IPS-18c (cell line): ENCODE data around the gene NDUFS8.

ENCODE experiments used
- H3K4me3 ChIP-seq: 2 replicates; pipeline ENCODE4 v1.7.0; 2013; ENCODE audit warnings: low read depth, mild to moderate bottlenecking, low read length, moderate library complexity; ENCODE audit not compliant: insufficient read depth
- H3K9me3 ChIP-seq: one replicate; pipeline ENCODE4 v1.6.1; 2013; ENCODE audit warnings: mild to moderate bottlenecking, low read length, moderate library complexity; ENCODE audit not compliant: control insufficient read depth, insufficient read depth

The NDUFS8 gene

DNA sequence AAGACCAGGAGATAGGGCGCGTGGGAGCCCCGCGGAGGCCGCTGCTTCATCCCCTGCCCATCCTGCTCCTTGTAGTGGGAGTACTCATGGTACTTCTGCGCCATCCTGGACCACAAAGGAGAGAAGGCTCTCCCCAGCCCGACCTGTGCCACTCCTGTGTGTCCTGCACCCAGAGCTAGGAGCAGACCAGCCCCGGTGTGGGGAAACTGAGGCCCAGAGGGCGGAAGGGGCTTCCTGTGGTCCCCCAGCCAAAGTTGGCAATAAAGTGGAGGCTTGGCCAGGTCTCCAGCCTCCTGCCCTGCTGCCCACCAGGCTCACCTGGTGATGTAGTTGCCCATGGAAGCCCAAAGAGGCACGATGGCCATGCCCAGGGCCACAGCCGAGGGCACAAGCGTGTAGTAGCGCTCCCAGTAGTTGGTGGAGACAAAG is 31.3 kb upstream of the NDUFS8 start:
- H3K9me3 ChIP-seq = no peaks in the 10 kb centered on the region
- H3K4me3 ChIP-seq = no peak overlapping the region

DNA sequence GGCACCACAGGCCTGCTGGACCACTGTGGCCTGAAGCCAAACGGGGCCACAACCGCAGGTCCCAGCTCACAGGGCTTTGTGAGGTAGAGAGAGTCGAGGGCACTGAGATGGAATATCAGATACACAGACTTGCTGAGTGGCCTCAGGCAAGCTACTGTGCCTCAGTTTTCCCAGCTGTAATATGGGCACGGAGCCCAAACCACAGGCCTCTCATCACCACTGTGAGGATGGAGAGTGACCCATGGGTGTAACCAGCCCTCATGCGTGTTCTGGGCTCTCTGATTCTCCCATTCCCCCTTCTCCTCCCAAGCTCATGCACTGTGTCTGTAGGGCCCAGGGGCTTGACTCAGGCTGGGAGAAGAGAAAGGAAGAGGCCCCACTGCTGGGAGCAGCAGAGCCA is 30.8 kb upstream of the NDUFS8 start:
- Histone ChIP-seq H3K4me3 (no peak overlapping the region), H3K9me3 (no peaks in the 10 kb centered on the region)

DNA sequence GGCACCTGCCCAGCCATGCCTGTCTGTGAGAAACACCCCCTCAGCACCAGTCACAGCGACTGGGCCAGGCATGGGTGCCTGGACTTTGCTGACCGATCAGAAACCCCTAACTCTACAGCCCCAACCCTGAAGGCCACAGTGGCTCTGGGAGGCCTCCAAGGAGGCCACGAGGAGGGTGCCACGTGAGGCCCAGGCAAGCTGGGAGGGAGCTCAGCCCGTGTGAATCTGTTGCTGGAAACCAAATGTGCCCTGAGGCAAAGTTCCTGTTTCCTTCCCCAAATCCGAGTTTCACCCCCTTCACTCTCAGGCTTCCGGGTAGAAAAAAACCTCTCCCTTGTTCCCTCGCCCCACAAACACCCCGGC is 27.9 kb upstream of the NDUFS8 start:
- Histone ChIP-seq H3K9me3 (no peaks in the 10 kb centered on the region), H3K4me3 (no peak overlapping the region; the same call in 1 of the 2 replicates)

DNA sequence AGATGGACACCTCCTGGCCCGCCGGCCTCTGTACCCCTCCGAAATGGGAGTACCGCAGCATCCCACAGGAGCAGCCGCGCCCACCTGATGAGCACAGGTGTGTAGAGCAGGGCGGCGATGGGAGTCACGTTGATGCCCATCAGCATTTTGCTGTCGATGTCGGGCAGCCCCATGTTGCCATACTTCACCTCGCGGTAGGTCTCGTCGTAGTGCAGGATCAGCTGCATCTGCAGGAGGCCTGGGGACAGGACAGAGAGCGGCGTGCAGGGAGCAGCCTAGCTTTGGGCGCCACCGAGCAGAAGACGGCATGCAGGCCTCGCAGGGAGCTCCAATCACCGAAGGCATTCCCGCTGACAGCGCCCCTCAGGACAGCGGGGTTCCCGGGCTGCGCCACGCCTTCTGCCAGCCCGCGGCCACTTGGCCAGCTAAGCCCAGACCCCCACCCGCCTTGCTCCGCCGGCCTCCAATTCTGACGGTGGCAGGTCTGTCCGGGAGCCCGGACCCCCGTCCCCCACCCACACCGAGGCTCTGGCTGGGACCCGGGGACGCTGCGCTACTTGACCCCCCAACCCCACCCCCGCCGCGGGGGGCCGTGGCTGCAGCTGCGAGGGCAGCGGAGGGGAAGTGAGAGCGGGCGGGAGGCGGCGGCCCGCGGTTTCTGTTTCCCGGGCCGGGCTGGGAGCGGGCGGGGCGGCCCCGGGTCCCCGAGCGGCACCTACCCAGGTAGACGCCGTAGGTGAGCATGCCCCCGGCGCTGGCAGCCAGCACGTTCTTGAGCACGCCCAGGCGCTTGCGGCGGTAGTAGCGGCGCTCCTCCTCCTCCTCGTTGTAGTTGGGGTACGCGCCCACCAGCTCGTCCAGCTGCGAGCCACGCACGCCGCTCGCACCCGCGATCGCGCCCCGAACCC is 27.3 kb upstream of the NDUFS8 start:
- peak overlapping the region; percentile 56 for H3K4me3 ChIP-seq
- H3K9me3 ChIP-seq = no peaks in the 10 kb centered on the region

DNA sequence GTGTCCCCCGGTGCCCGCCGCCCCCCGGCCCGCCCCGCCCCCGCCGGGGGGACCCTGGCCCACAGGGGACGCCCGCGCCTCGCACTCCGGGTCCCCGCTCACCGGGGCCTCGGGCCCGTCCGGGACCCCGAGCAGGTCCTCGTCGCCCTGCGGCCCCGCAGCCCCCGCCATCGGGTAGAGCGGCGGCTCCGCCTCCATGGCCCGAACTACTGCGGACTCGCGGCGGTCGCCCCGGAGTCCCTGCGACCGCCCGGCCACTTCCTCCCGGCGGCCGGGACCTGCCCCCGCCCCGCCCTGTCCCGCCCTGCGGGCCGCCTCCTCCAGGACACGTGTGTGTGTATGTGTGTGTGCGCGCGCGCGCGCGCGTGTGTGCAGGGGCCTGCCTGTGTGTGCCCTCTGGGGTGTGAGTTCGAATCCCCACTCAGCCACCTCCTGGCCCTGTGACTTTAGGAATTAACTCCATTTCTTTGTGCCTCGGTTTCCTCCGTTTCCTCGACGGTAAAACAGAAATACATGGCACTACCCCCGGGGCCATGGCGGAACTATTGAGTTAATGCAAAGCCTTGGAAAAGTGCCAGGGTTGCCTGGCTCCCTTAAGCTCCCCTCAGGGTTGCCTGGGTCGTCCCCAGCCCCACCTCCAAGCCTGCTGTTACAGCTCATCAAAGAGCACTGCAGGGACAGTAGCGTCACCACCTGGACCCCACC is 26.5 kb upstream of the NDUFS8 start, which contains the start of gene UNC93B1:
TSS of gene UNC93B1 (minus strand) at position 252 of the 705 bp plus-strand sequence. CDS start at position 198, 54 bp downstream.
- Histone ChIP-seq H3K9me3 (no peaks in the 10 kb centered on the region), H3K4me3 (peak within 1 kb of the TSS; percentile 60)

DNA sequence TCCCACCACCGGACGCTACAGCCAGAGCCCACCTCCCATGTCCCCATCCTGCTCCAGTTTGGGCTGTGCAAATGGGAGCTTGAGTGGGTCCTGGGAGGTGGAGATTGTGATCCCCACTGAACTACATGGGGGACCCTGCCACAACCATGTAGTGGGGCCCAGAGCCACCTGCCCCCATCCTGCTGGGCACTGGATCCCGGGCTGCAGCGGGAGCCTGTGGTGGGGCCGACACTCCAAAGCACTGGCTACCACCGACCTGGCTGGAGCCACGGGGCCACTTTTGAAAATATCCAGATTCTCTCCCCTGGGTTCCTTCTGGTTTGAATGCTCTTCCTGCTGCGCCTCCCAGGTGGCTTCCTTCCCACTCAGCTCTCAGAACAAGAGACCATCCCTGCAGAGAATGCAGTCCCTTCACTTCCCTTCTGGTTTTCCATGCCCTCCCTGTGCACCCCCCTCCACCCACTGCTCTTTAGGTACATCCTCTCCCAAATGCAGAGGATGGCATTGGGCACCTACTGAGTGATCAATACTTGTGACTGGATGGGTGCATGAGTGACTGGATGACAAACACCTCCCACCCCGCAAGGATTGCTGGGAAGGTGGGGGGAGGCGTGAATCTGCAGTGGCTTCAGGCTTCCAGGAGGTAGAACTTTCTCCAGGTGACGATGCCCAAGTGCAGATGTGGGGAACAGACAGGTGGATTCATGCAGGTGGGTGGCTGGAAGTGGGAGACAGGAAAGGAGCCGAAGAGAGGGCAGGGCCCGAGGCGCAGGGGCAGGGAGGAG is 25.7 kb upstream of the NDUFS8 start:
- Histone ChIP-seq H3K9me3 (no peaks in the 10 kb centered on the region), H3K4me3 (no peak overlapping the region; the same call in 1 of the 2 replicates)

DNA sequence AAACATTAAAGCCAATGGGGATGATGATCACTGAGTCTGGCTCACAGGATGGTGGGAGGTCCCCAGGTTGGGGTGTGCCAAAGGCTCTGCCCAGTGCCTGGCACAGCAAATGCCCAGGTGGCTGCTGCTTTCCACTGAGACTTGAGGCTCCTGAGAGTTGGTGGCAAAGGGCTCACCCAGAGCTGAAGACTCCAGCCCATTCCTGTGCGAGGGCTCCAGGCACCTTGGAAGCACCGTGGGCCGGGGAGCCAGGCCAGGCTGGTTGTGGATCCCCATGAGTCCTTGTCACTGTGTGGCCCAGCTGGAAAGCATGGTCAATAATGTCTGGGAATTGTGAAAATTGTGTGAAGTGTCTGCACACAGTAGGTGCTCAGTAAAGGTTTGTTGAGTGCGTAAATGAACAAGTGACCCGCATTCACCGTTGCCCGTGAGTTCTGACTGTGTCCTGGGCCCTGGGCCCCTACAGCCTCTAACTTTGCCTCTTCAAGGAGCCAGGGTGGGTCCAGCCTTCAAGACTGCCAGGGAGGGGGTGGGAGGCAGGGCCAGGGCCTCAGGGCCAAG is 23.8 kb upstream of the NDUFS8 start:
- H3K9me3 ChIP-seq = no peaks in the 10 kb centered on the region
- no peak overlapping the region for H3K4me3 ChIP-seq

DNA sequence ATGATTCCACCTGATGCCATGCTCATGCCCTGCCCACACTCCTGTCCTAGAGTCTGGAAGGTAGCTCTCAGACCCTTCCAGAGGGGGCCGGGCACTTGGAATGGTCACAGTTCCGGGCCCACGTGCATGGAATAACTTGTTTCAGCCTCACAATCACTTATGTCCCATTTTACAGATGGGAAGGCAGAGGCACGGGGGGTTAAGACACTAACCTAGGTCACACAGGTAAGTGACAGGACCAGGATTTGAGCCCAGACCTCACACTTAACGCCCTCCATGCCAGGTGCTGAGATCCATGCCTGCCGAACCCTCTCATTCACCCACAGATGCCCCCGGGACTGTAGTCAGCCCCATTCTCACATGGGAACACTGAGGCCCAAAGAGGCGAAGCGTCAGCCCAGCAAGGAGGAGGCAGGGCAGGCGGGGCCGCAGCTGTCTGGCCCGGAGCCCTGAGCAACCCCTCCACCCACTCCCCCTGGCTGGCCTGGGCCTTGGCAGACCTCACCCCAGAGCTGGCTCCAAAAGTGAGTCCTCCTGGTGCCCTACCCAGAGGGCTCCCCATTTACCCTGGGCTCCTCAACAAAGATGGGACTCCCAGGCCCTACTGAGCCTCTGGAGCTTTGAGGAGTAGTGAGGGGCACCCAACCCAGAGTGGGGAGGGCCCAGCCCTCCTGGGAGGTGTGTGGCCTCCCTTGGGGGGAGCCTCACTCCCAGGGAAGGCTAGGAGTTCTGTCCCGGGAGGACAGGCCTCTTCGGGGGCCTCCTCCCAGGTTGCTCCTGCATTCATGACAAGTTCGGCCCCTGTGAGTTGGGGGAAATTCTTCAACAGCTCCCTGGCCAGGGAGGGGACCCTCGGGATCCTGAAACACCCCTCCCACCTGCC is 22.7 kb upstream of the NDUFS8 start:
- no peak overlapping the region for H3K4me3 ChIP-seq

DNA sequence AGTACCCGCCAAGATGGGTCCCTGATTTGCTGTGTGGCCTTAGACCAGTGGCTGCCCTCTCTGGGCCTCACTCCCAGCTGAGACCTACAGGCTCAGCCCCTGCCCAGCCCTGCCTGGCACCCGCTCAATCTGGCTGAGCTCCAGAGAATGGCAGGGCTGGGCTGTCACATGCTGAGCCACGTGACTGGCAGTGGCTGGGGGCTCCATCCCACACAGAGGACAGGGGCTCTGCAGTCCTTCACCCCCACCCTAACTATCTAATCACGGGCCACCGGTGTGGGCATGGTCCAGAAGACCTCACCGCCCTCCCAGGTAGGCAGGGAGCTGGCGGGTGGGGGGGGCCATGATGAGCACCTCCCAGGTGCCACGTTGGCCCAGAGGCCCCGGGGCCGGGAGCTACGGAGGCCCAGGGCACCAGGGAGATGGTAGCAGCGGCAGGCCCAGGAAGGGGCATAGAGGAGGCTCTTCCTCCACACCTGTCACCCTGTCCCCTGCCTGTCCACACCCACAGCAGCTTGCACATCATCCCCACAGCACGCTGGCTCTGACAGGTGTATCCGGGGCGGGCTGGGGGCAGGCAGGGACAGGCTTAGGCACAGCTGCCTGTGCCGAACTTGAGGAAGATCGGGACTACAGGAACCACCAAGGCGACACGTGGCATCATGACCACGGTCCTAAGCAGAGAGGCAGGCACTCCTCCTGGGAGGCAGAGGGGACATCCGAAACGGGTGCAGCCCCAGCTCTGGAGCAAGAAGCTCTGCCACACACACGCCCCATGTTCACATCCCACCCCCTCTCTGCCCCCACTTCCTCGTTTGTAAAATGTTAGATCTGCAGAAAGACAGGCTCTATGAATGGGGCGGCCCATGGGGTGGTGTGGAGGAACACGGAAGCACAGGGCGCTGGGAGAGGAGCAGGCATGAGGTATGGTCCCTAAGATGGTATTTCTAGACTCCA is 21.8 kb upstream of the NDUFS8 start:
- no peak overlapping the region for H3K4me3 ChIP-seq
- H3K9me3 ChIP-seq = no peaks in the 10 kb centered on the region

More for the DNA sequence above, 22.7 kb upstream of the NDUFS8 start:
- H3K9me3 ChIP-seq = no peaks in the 10 kb centered on the region

DNA sequence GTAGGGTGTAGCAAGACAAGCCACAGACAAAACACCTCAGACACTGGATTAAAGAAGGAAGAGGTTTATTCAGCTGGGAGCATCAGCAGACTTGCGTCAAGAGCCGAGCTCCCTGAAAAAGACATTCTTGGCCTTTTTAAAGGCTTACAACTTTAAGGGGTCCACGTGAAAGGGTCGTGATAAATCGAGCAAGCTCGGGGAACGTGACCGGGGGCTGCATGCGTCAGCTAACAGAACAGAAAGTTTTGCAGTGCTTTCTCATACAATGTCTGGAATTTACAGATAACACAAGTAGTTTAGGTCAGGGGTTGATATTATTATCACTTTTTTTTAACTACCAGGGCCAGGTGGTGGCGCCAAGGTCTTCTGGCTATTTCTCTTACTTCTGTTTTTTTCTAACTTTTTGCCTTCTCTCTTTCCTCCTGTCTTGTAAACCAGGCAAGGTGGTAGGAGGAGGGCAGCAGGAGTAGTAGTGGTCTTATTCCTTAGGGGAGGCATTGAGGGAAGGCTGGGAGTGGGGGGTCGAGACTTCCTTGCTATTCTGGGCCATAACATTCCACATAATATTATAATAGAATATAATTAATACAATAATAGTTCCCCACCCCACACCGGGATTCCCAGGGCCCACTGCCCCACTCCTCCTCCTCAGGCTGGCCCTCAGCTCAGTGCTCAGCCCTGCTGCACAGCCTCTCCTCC is 20.9 kb upstream of the NDUFS8 start:
- Histone ChIP-seq H3K4me3 (no peak overlapping the region), H3K9me3 (no peaks in the 10 kb centered on the region)

DNA sequence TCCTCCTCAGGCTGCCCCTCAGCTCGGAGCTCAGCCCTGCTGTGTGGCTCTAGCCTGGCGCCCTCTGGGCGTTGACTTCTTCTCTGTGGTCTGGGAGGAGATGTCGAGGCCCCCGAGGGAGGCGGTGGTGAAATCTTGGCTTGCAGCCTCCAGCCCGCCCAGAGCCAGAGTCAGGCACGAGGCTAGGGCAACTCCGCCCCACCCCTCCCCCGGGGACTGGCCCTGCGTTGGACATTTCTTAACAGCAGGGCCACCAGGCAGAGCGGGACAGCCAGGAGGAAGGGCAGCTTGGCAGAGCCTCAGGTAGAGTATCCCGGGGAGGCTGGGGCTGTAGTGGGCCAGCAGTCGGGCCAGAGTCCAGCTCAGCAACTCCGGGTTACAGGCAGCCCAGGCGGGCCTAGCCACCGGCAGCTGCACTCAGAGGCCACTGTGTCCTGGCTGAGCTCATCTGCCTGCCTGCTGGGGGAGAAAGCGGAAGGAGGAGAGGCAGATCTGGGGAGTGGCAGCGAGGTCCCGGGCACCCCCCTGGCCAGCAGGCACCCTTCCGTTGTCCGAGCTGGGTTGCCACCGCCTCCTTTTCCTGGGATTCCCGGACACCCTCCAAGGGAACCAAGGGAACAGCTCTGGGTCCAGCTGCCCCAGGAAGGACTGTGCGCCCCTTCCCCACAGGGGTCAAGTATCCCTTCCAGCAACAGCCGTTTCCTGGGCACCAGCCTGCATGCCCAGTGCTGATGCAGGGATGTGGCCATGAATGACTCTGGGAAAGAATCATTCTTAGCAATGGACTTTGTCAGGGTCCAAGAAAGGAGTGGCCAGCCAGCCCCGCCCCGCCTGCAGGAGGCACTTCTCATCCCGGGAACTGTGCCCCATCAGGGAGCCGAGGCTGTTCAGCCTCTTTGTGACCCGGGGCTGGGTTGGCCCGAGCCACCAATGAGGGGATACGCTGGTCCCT is 20.1 kb upstream of the NDUFS8 start, which contains the start of gene ALDH3B1:
TSS of gene ALDH3B1 (plus strand) at position 238 of the 952 bp plus-strand sequence. CDS start 4,971 bp downstream, outside the sequence.
- H3K4me3 ChIP-seq = no peak within 1 kb of the TSS

DNA sequence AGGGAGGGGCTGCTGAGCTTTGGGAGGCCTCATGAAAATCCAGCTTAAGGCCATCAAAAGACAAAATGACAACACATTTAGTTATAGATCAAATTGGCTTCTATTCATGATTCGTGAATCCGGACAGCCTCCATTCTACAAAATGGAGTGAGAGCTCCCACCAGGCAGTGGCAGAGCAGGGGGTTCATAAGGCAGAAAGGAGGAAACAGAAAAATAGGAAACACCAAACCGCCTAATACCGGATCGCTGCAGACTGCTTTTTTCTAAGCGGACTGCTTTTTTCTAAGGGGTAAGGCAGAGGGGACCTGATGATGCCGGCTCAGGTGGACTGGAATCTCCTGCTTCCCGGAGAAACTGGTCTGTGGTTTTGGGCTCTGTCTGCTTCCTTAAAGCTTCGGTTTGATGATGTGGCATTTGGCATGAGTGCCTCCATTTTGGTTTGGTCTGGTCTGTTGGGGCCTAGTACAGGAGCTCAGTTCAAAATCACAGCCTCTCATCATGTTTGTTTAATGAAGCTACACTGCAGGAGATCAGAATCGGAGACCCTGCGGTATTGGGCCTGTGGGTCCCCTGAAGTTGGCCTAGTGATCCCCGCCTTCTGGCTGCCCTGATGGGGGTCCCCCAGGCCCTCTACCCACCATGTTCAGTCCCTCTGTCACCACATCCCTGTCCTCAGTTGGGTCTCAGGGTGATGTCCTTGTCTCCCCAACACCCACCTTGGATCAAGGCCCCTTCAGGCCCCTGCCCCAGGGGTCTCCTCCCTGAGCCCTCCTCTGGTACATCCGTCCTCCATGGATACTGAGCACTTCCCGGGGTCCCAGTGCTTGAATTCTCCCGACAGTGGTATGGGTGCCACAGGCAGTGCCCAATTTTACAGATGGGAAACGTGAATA is 19.2 kb upstream of the NDUFS8 start:
- Histone ChIP-seq H3K4me3 (no peak overlapping the region), H3K9me3 (no peaks in the 10 kb centered on the region)

More for the DNA sequence above, 20.1 kb upstream of the NDUFS8 start, which contains the start of gene ALDH3B1:
- no peaks in the 10 kb centered on the region for H3K9me3 ChIP-seq
